Pancreas (tissue), 10 donors: ENCODE measurements around the gene FNDC3B. TPM values are rescaled to one million over a fixed set of nuclear protein-coding genes. Genes with fewer than 3 reads are reported as not detected.

ENCODE experiments used
- ATAC-seq, 4 donors: fragments of 200-7000 bp; cut with Tn5 transposase; one replicate each; pipeline versions ENCODE4 v1.8.0 to v1.9.1; 2020; ENCODE audit warnings: mild to moderate bottlenecking in 4 of 4, moderate library complexity in 4 of 4
- DNase-seq, 6 donors: peaks; one replicate each; pipeline ENCODE4 v3.0.0-alpha.2; 2020
- FAIRE-seq: peaks from 2 replicates; lab custom pipeline; 2012; peaks lifted over from hg19 to GRCh38; lab: Jason Lieb, UNC
- H3K27ac ChIP-seq, 4 donors: fragments of 200-600 bp; sonication (generic); 1 replicate in 3 of 4; 2 replicates in 1 of 4; pipeline versions ENCODE4 v1.5.0 to v1.8.0; 2020
- H3K27me3 ChIP-seq, 4 donors: fragments of 200-600 bp; one replicate each; pipeline ENCODE4 v1.8.0; 2021
- H3K36me3 ChIP-seq, 3 donors: fragments of 200-600 bp; sonication (generic) in 1 of 3; one replicate each; pipeline versions ENCODE4 v1.5.0 to v1.8.0; 2020 to 2021
- H3K4me1 ChIP-seq, 3 donors: fragments of 200-600 bp; one replicate each; pipeline ENCODE4 v1.8.0; 2021
- H3K4me3 ChIP-seq, 4 donors: fragments of 200-600 bp; sonication (generic) in 2 of 4; one replicate each; pipeline versions ENCODE4 v1.5.0 to v1.8.0; 2020 to 2021
- H3K9me3 ChIP-seq, 4 donors: fragments of 200-600 bp; one replicate each; pipeline ENCODE4 v1.8.0; 2021
- CTCF ChIP-seq, 4 donors: fragments of 200-600 bp; sonication (generic) in 3 of 4; IDR thresholded peaks; one replicate each; pipeline versions ENCODE4 v1.5.0 to v1.8.0; 2021; ENCODE audit warnings: antibody characterized with exemption in 4 of 4
- WGBS, 2 donors: extraction: QIAGEN DNeasy Blood & Tissue Kit; methylation state at CpG; one replicate each; pipeline ENCODE4 v1.1.7; 2013; 5-methylcytosine and 5-hydroxymethylcytosine counted together
- intact Hi-C, 3 donors: fragments of 100-400 bp; cut with DNase I; formaldehyde crosslinking; loops; one replicate each; pipeline versions ENCODE4 v1.11.1 to v1.14.2; 2022
- polyA plus RNA-seq, 2 donors: library from polyadenylated mRNA; stranded (reverse); fragments of 200-250 nt; gene quantifications; one replicate each; pipeline ENCODE4 v1.2.3, GENCODE V29; 2013
- total RNA-seq, 6 donors: library from RNA; stranded (reverse); fragmentation: NEBNext Ultra II Directional in 4 of 6; extraction: Animal tissue kit (Norgen Biotek cat#: 25700) in 4 of 6; gene quantifications; one replicate each; pipeline versions ENCODE4 v1.2.1 to v1.2.4, GENCODE V29; 2021 to 2023
- donor health status: healthy with polysubstance abuse.
- donor health status: DM: no; HTN: no; CAD: no; lungs with moderate emphysema.
- donor health status: DM: no; HTN: no; CAD: no.
- donor health status: control.
- donor health status: control.
- donor health status: Bipolar disorder and iron deficiency.
- donor health status: DM: yes; HTN: yes; CAD: no.
- donor health status: DM: no; HTN: no; CAD: no.
- donor health status: DM: no; HTN: no; CAD: no.
- donor health status: DM: yes; HTN: yes; CAD: no.

The FNDC3B gene
- total and polyA plus RNA-seq, 8 donors = 9.3 to 126 (median 73.2) TPM

- H3K9me3 ChIP-seq = no peaks in the 10 kb centered on the region
- H3K4me3 ChIP-seq = no peak overlapping the region
- DNase-seq = no peak
- H3K4me1 ChIP-seq = peaks cover 53 to 88% (median 63%) of the 10 kb centered on the region in 3 donors
- intact Hi-C loops = no loop called here
- H3K36me3 ChIP-seq = no peaks in the 10 kb centered on the region
- WGBS, 2 donors = 59 to 66% methylated on average over 7 of the region's 7 CpGs
- no peaks in the 10 kb centered on the region for H3K27me3 ChIP-seq
- no peak for FAIRE-seq
- H3K27ac ChIP-seq = peak overlapping the region in 2 of 4 donors; percentile 85 to 88
- TF ChIP-seq CTCF (IDR thresholded peaks at IDR 0.05) = no peak
- ATAC-seq = no peak
Measured at GRCh38 chr3:172066880-172067796, 27.8 kb downstream of the FNDC3B start.

GRCh38 chr3:172067837-172068440, 28.6 kb downstream of the FNDC3B start:
- no peak for DNase-seq
- no peak overlapping the region for H3K4me3 ChIP-seq
- no peak for ATAC-seq
- peak overlapping the region in 1 of 4 donors; percentile 85 for H3K27ac ChIP-seq
- 69 to 84% methylated on average over 6 of the region's 6 CpGs for WGBS, 2 donors
- no peaks in the 10 kb centered on the region for H3K36me3 ChIP-seq
- no peaks in the 10 kb centered on the region for H3K27me3 ChIP-seq
- intact Hi-C loops = no loop called here
- FAIRE-seq = no peak
- no peak for TF ChIP-seq CTCF (IDR thresholded peaks at IDR 0.05)
- no peaks in the 10 kb centered on the region for H3K9me3 ChIP-seq
- peaks cover 53 to 88% (median 68%) of the 10 kb centered on the region in 3 donors for H3K4me1 ChIP-seq

GRCh38 chr3:172068977-172069376, 29.6 kb downstream of the FNDC3B start:
- FAIRE-seq (no peak), DNase-seq (no peak), ATAC-seq (no peak)
- Histone ChIP-seq H3K27ac (peak overlapping the region in 1 of 4 donors; percentile 66), H3K9me3 (no peaks in the 10 kb centered on the region), H3K36me3 (no peaks in the 10 kb centered on the region), H3K4me1 (peaks cover 59 to 92% (median 75%) of the 10 kb centered on the region in 3 donors), H3K27me3 (no peaks in the 10 kb centered on the region), H3K4me3 (no peak overlapping the region)
- 16 to 21% methylated on average over 4 of the region's 4 CpGs for WGBS, 2 donors
- TF ChIP-seq CTCF (IDR thresholded peaks at IDR 0.05) = no peak
- intact Hi-C loops = no loop called here

GRCh38 chr3:172069478-172069877, 30.1 kb downstream of the FNDC3B start:
- no peak for ATAC-seq

More at GRCh38 chr3:172069478-172069877, 30.1 kb downstream of the FNDC3B start:
- Histone ChIP-seq H3K4me3 (no peak overlapping the region), H3K36me3 (no peaks in the 10 kb centered on the region), H3K27ac (peak overlapping the region in 1 of 4 donors; percentile 66), H3K4me1 (peaks cover 63 to 97% (median 77%) of the 10 kb centered on the region in 3 donors), H3K9me3 (no peaks in the 10 kb centered on the region), H3K27me3 (no peaks in the 10 kb centered on the region)
- intact Hi-C loops = no loop called here
- DNase-seq = no peak
- FAIRE-seq = no peak
- no peak for TF ChIP-seq CTCF (IDR thresholded peaks at IDR 0.05)
- 48 to 52% methylated on average over 3 of the region's 3 CpGs for WGBS, 2 donors
